Measurements from ENCODE around the gene TMEM63A. TPM values are rescaled to one million over a fixed set of nuclear protein-coding genes. Genes with fewer than 3 reads are reported as not detected.
A peak's percentile ranks its signal among the peaks of the same experiment; 100 is the strongest.

Gene TMEM63A
- polyA plus RNA-seq, 3 donors, result 3.0 to 48.0 (median 5.8) TPM

GRCh38 chr1:225825078-225825477, 57.1 kb downstream of the TMEM63A start:
- Histone ChIP-seq H3K27me3 (ENCODE audit: control insufficient read depth in 2 of 2, insufficient read depth in 2 of 2, low read length in 2 of 2) (no peaks in the 10 kb centered on the region), H3K4me2 (replicated peaks; ENCODE audit: extremely low read depth, low read length, poor library complexity, severe bottlenecking) (no peak overlapping the region), H3K9me3 (replicated peaks in 1 of 2; ENCODE audit: control insufficient read depth in 1 of 2, insufficient read depth in 1 of 2, low read length in 2 of 2) (no peaks in the 10 kb centered on the region), H3K4me3 (replicated peaks in 1 of 3; ENCODE audit: low read depth in 2 of 3, low read length in 3 of 3) (no peak overlapping the region), H2AFZ (ENCODE audit: insufficient read depth, low read depth, low read length, poor library complexity, severe bottlenecking) (no peak overlapping the region), H3K79me2 (ENCODE audit: insufficient read depth, low read length) (no peaks in the 10 kb centered on the region), H3K9ac (ENCODE audit: insufficient read depth, low read length, poor library complexity, severe bottlenecking) (no peak overlapping the region), H4K20me1 (ENCODE audit: insufficient read depth, low read length) (no peaks in the 10 kb centered on the region), H3K4me1 (ENCODE audit: control insufficient read depth in 1 of 2, insufficient read depth in 2 of 2, low read length in 2 of 2) (no peaks in the 10 kb centered on the region), H3K36me3 (replicated peaks in 1 of 2; ENCODE audit: control insufficient read depth in 1 of 2, insufficient read depth in 2 of 2, low read length in 2 of 2) (no peaks in the 10 kb centered on the region), H3K27ac (ENCODE audit: low read depth in 1 of 2, low read length in 2 of 2) (no peak overlapping the region)
- no peaks in the 10 kb centered on the region for H3K4me1 Mint-ChIP-seq
- peaks cover 0 to 2% (median 1%) of the 10 kb centered on the region in 3 donors for H3K27me3 Mint-ChIP-seq (ENCODE audit: low read depth in 3 of 3)
- intact Hi-C loops (cut with micrococcal nuclease), result no loop called here
- H3K27ac Mint-ChIP-seq, result no peak overlapping the region
- H3K9me3 Mint-ChIP-seq, result peaks cover 0 to 2% (median 0%) of the 10 kb centered on the region in 7 donors
- DNase-seq, result no peak
- H3K4me3 Mint-ChIP-seq, result no peak overlapping the region
- WGBS (ENCODE audit: insufficient coverage), result 98% methylated on average over 4 of the region's 6 CpGs
- no peak for TF ChIP-seq CTCF (IDR thresholded peaks at IDR 0.05)
- H3K36me3 Mint-ChIP-seq, result peaks cover 2 to 13% of the 10 kb centered on the region in 2 donors

GRCh38 chr1:225824533-225824941, 57.6 kb downstream of the TMEM63A start:
- WGBS (ENCODE audit: insufficient coverage), result 87% methylated on average over 8 of the region's 12 CpGs
- peaks cover 0 to 2% (median 0%) of the 10 kb centered on the region in 7 donors for H3K9me3 Mint-ChIP-seq

More at GRCh38 chr1:225824533-225824941, 57.6 kb downstream of the TMEM63A start:
- no peaks in the 10 kb centered on the region for H3K79me2 ChIP-seq (ENCODE audit: insufficient read depth, low read length)
- no peak overlapping the region for H3K27ac ChIP-seq (ENCODE audit: low read depth in 1 of 2, low read length in 2 of 2)
- Mint-ChIP-seq H3K4me1 (no peaks in the 10 kb centered on the region), H3K27ac (peak overlapping the region in 1 of 7 donors; percentile 68), H3K27me3 (ENCODE audit: low read depth in 3 of 3) (peaks cover 0 to 2% (median 1%) of the 10 kb centered on the region in 3 donors), H3K36me3 (peaks cover 2 to 12% of the 10 kb centered on the region in 2 donors), H3K4me3 (no peak overlapping the region)
- TF ChIP-seq CTCF (IDR thresholded peaks at IDR 0.05), result no peak
- H3K9ac ChIP-seq (ENCODE audit: insufficient read depth, low read length, poor library complexity, severe bottlenecking), result no peak overlapping the region
- no peak overlapping the region for H3K4me3 ChIP-seq (replicated peaks in 1 of 3; ENCODE audit: low read depth in 2 of 3, low read length in 3 of 3)
- H3K27me3 ChIP-seq (ENCODE audit: control insufficient read depth in 2 of 2, insufficient read depth in 2 of 2, low read length in 2 of 2), result no peaks in the 10 kb centered on the region
- DNase-seq, result no peak
- no peaks in the 10 kb centered on the region for H4K20me1 ChIP-seq (ENCODE audit: insufficient read depth, low read length)
- no peak overlapping the region for H2AFZ ChIP-seq (ENCODE audit: insufficient read depth, low read depth, low read length, poor library complexity, severe bottlenecking)
- H3K4me1 ChIP-seq (ENCODE audit: control insufficient read depth in 1 of 2, insufficient read depth in 2 of 2, low read length in 2 of 2), result no peaks in the 10 kb centered on the region
- intact Hi-C loops (cut with micrococcal nuclease), result no loop called here
- H3K4me2 ChIP-seq (replicated peaks; ENCODE audit: extremely low read depth, low read length, poor library complexity, severe bottlenecking), result no peak overlapping the region
- no peaks in the 10 kb centered on the region for H3K36me3 ChIP-seq (replicated peaks in 1 of 2; ENCODE audit: control insufficient read depth in 1 of 2, insufficient read depth in 2 of 2, low read length in 2 of 2)
- no peaks in the 10 kb centered on the region for H3K9me3 ChIP-seq (replicated peaks in 1 of 2; ENCODE audit: control insufficient read depth in 1 of 2, insufficient read depth in 1 of 2, low read length in 2 of 2)

Data from CD14-positive monocyte (primary cell).